NCI-H2029 treated with DMSO at 0.1 percent for 48 hours (cell line): ENCODE data around the gene TMEM38A.
"Not testable (repeated sequence)": the region's sequence is repeated elsewhere in the genome, so short reads cannot be mapped to it uniquely, and the experiment has no call there.

Experiments
- DNase-seq: peaks from one replicate; lab custom pipeline; 2025; lab: John Stamatoyannopoulos, UW

Gene TMEM38A

GRCh38 chr19:16677055-16677454 lies 16.1 kb downstream of the TMEM38A start:
- DNase-seq: no peak

GRCh38 chr19:16678498-16678897 lies 17.6 kb downstream of the TMEM38A start:
- DNase-seq: no peak

- DNase-seq: no peak
These were observed 18.9 kb downstream of the TMEM38A start for GRCh38 chr19:16679811-16680210.

DNA sequence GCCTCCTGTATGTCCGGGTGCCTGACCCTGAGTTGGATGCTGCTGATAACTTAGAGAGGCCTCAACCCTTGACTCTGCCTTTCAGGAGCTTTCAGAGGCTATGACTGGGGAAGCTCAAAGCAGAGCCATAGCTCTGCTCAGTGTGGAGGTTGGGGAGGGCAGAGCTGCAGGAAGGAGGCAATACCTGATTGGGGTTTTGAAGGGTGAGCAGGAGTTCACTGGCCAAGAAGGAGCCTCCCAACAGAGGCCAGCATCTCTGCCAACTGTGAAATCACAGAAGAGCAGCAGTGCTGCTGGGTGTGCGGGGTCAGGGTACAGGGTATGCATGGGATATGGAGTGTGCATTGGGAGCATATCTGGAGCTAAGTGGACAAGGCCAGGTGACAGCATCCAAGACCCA lies 21.6 kb downstream of the TMEM38A start:
- no peak for DNase-seq

GRCh38 chr19:16684216-16684615 lies 23.3 kb downstream of the TMEM38A start:
- DNase-seq: no peak

DNA sequence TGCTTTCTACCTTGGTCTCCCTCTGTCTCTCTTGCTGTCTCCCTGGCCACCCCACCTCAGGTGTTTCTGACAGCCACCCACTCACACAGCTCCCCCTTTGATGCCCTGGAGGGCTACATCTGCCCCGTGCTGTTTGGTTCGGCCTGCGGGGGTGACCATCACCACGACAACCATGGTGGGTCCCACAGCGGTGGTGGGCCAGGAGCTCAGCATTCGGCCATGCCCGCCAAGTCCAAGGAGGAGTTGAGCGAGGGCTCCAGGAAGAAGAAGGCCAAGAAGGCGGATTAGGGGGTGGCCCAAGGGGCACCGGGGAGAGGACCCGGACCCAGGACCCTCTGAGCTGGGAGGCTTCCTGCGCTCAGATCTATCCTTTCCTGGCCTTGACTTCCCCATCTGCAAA lies 27.1 kb downstream of the TMEM38A start:
- DNase-seq: no peak

- no peak for DNase-seq
These were observed 38.0 kb downstream of the TMEM38A start for GRCh38 chr19:16698914-16699313.

DNA sequence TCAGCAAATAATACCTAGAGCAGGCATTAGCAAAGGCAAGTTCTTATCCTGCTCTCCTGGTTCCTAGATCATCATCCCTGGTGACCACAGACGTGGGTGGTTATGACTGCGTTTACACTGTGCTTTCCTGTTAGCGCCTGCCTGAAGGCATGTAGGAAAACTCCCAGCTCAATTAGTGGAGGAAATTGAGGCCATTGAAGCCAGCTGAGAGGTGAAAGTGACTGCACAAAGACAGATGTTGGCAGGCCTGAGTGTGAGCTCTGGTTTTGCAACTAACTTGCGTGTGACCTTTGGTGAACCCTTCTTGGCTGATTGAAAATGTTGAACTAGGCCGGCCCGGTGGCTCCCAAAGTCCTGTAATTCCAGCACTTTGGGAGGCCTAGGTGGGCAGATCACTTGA lies 41.2 kb downstream of the TMEM38A start:
- DNase-seq: no peak

- no peak for DNase-seq
These were observed 42.7 kb downstream of the TMEM38A start for GRCh38 chr19:16703677-16704076.

- DNase-seq: not testable (repeated sequence)
These were observed 49.9 kb downstream of the TMEM38A start for GRCh38 chr19:16710870-16711269.

DNA sequence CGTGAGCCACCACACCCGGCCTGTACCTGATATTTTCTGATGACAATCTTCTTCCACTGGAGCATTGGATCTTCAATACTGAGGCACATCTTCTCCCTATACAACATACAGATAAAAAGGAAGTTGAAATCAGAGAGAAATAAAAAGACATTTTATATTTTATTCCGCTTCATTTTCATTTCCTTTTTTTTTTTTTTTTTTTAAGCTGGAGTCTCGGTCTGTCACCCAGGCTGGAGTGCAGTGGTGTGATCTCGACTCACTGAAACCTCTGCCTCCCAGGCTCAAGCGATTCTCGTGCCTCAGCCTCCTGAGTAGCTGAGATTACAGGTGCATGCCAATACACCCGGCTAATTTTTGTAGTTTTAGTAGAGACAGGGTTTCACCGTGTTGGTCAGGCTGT lies 51.4 kb downstream of the TMEM38A start:
- not testable (repeated sequence) for DNase-seq

DNA sequence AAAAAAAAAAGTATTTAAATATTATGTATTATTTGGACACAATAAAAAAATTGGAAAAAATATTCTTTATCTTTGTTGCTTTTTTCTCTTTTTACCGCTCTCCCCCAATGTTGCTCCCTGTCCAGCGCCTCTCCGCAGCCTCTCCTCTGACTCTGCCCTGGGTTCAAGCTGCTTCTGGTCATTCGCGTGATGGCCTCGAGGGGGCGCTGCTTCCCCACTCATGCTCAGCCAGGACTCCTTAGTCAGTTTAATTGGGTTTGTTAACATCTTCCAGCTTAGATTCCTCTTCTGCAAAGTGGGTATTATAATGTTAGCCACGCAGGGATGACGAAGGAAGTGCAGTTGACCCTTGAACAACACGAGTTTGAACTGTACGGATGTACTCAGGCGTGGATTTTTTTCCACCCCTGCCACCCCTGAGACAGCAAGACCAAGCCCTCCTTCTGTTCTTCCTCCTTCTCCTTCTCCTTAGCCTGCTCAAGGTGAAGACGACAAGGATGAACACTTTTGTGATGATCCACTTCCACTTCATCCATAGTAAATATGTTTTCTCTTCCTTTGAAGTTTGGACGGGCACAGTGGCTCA lies 53.9 kb downstream of the TMEM38A start:
- peak; percentile 20 for DNase-seq

GRCh38 chr19:16715611-16716010 lies 54.7 kb downstream of the TMEM38A start:
- DNase-seq: no peak

DNA sequence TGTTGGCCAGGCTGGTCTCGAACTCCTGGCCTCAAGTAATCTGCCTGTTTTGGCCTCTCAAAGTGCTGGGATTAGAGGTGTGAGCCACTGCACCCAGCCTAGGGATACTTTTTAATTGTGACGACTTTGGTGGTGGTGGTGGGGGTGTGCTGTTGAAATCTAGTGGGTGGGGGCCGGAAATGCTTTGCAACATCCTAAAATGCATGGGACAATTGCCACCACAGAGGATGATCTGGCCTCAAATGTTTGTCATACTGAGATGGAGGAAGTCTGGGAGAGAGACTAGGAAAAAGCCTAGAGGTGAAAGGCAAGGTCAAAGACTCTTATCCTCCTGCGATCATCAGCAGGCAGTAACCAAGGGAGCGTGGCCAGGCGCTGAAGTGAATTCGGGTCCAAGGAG lies 60.1 kb downstream of the TMEM38A start:
- no peak for DNase-seq

DNA sequence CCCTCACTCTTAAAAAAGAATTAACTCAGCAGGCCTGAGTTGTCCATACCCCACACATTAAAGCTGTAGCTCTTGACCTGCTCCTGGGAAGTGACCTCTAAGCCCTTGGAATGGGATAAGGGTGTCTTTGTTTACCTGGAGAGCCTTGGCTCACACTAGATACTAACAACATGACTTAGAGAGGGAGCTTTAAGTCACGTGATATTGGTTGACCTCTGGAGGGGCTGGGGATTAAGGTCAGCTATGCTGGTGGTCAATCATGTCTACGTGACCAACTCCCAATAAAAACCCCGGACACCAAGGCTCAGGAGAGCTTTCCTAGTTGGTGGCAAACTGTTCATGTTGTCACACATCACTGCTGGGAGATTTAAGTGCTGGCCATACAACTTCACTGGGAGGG lies 61.7 kb downstream of the TMEM38A start:
- DNase-seq: no peak

GRCh38 chr19:16726916-16727315 lies 66.0 kb downstream of the TMEM38A start:
- no peak for DNase-seq

GRCh38 chr19:16735650-16736266 lies 74.8 kb downstream of the TMEM38A start:
- not testable (repeated sequence) for DNase-seq

GRCh38 chr19:16736709-16737108 lies 75.8 kb downstream of the TMEM38A start:
- DNase-seq: no peak

DNA sequence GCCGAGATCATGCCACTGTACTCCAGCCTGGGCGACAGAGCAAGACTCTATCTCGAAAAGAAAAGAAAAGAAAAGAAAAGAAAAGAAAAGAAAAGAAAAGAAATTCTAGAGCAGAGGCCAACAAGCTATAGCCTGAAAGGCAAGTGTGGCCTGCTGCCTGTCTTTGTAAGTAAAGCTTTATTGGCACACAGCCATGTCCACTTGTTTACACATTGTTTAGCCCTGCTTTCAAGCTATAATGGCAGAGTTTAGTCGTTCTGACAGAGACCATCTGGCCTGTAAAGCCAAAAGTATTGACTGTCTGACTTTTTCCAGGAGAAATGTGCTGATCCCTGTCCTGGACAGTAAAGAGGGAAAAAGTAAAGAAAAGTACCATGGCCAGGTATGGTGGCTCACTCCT lies 77.0 kb downstream of the TMEM38A start:
- DNase-seq: peak; percentile 33

DNA sequence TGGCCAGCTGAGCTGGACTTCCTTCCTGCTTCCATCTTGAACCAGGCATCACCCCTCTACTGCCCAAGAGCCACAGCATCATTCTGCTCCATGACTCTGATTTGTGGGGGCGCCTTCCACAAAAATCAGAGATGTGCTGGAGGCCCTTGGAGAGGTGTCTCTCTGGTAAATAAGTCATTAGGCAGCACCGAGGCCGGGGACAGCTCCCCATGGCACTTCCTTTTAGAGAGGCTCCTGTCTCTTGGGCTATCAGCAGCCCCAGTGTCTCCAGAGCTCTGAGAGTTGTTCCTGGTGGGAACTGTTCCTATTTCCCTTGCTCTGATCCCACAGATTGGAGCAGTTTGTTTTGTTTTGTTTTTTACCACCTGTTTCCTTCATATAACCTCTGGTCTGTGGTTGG lies 78.6 kb downstream of the TMEM38A start:
- no peak for DNase-seq
